ENCODE data around the gene PAIP2B. TPM values are rescaled to one million over a fixed set of nuclear protein-coding genes. Genes with fewer than 3 reads are reported as not detected.
"Not testable (repeated sequence)": the region's sequence is repeated elsewhere in the genome, so short reads cannot be mapped to it uniquely, and the experiment has no call there.

PAIP2B gene
- 1.8 and 2.2 TPM in 2 replicates for total RNA-seq (2014; rRNA removed; shearing (Covaris generic))

GRCh38 chr2:71226965-71227560 lies at the start of gene PAIP2B:
PAIP2B (minus strand) TSS chr2:71227103; CDS start chr2:71202589, 24,514 bp downstream.
- peak; percentile 99 for DNase-seq (ENCODE audit: low spot score)

DNA sequence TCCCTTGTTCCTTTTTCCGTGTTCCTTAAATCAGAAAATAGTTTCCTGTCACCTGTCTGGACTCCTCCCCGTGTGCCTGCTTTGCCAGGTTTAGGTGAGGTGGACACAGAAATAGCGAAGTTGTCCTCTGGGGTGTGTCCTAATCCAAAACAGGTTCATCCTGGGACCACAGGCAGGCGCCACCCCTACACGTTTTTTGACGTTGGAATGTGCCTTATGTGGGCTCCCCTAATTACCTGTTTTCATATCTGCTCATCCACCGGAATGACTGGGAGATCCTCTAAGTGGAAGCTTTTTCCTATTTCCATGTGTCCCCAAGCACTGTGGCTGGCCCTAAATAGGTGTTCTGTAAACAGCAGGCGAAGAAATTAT lies 49.0 kb upstream of the PAIP2B start:
- DNase-seq (ENCODE audit: low spot score) = no peak

GRCh38 chr2:71269511-71270090 lies 42.7 kb upstream of the PAIP2B start:
- DNase-seq (ENCODE audit: low spot score) = no peak

GRCh38 chr2:71263386-71263785 lies 36.5 kb upstream of the PAIP2B start:
- no peak for DNase-seq (ENCODE audit: low spot score)

DNA sequence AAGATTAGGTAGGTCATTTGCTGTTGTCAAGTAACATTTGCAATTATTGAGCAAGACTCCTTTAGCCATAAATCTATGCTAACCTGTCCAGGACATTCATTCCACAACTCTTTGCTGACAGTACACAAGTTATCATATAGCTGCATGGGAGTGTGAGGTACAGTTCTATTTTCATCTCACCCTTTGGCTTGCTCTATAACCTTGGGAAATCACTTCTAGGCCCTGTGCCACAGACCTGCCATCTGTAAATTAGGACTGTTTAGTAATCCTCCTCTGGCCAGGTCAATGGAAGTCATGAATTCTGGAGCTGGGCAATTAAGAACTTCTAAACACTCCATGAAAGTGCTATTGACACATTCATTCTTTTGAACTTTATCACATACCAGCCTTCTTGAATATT lies 34.6 kb upstream of the PAIP2B start:
- no peak for DNase-seq (ENCODE audit: low spot score)

- peak; percentile 16 for DNase-seq (ENCODE audit: low spot score)
Measured at GRCh38 chr2:71256421-71256820, 29.5 kb upstream of the PAIP2B start.

GRCh38 chr2:71254776-71255175 lies 27.9 kb upstream of the PAIP2B start:
- DNase-seq (ENCODE audit: low spot score) = no peak

- no peak for DNase-seq (ENCODE audit: low spot score)
Measured at GRCh38 chr2:71254078-71254477, 27.2 kb upstream of the PAIP2B start.

- no peak for DNase-seq (ENCODE audit: low spot score)
Measured at GRCh38 chr2:71253476-71253875, 26.6 kb upstream of the PAIP2B start.

DNA sequence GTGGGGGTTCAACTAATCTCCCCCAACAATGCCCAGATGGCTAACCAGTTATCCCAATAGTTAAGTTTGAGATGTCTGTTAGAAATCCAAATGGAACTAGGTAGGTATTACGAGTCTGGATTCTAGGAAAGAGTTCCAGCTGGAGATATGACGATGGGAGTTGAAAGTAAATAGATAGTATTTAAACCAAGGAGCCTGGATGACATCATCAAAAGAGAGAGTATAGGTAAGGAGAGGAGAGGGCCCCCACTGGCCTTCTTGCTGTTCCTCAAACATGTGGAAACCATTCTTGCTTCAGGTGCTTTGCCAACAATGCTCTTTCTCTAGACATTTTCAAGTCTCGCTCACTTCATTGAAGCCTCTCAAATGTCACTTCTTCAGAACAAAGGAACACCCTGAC lies 26.0 kb upstream of the PAIP2B start:
- no peak for DNase-seq (ENCODE audit: low spot score)

DNA sequence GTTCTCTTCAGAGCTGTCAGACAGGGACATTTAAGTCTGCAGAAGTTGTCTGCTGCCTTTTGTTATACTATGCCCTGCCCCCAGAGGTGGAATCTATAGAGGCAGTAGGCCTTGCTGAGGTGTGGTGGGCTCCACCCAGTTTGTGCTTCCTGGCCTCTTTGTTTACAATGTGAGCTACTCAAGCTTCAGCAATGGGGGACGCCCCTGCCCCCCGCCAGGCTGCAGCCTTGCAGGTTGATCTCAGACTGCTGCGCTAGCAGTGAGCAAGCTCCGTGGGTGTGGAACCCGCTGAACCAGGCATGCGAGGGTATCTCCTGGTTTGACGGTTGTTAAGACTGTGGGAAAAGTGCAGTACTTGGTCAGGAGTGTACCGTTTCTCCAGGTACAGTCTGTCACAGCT lies 24.0 kb upstream of the PAIP2B start:
- DNase-seq (ENCODE audit: low spot score) = peak; percentile 19

DNA sequence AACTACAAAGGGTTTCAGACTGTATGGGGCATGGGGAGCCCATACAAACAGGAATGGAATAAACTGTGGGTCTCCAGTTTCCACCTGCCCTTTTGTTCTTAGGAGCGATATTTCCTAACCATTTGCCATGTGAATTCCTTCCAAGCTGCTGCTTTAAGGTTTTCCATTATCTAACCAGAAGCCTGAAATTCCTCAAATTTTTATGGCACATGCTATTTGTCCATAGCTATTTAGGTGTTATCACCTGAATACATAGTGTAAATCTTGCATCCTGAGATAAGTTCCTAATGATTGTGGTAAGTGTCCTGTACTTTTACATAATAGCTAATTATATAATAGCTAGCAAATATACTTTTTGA lies 17.4 kb upstream of the PAIP2B start:
- DNase-seq (ENCODE audit: low spot score) = no peak

- DNase-seq (ENCODE audit: low spot score) = no peak
Measured at GRCh38 chr2:71243634-71244301, 16.9 kb upstream of the PAIP2B start.

GRCh38 chr2:71240794-71241193 lies 13.9 kb upstream of the PAIP2B start:
- no peak for DNase-seq (ENCODE audit: low spot score)

DNA sequence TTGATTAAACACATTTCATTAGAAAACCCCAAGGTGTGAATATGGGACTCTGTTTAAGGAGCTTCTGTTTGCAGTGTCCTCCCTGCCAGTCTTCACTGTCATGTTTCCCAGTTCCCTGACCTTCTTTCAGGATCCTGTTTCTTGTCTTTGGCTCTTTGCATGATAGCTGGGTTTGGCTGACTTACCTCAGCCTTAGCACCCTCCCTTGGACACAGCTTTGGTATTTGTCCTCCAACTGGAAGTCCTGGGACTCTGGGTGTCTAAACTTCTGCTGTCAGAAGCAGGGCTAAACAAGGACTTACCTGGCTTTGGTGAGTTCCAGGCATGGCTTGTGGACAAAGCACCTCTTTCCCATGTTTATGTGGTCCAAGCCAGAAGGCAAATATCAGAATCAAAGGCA lies 11.2 kb upstream of the PAIP2B start:
- DNase-seq (ENCODE audit: low spot score) = no peak

- DNase-seq (ENCODE audit: low spot score) = no peak
Measured at GRCh38 chr2:71235930-71236587, 9.2 kb upstream of the PAIP2B start.

DNA sequence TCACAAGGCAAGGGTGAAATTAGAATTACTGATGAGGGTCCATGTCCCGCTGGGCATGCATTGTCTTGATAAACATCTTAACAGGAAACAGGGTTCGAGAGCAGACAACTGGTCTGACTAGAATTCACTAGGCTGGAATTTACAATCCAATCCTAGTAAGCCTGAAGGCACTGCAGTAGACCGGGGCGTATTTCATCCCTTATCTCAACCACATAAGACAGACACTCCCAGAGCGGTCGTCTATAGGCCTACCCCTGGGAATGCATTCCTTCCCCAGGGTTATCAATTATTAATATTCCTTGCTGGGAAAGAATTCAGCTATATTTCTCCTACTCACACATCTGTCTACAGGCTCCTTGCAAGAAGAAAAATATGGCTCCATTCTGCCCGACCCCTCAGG lies 6.2 kb upstream of the PAIP2B start:
- DNase-seq (ENCODE audit: low spot score) = not testable (repeated sequence)

GRCh38 chr2:71226096-71226964 lies 573 bp downstream of the PAIP2B start:
- DNase-seq (ENCODE audit: low spot score) = peak; percentile 38

GRCh38 chr2:71224935-71225334 lies 2.0 kb downstream of the PAIP2B start:
- no peak for DNase-seq (ENCODE audit: low spot score)

DNA sequence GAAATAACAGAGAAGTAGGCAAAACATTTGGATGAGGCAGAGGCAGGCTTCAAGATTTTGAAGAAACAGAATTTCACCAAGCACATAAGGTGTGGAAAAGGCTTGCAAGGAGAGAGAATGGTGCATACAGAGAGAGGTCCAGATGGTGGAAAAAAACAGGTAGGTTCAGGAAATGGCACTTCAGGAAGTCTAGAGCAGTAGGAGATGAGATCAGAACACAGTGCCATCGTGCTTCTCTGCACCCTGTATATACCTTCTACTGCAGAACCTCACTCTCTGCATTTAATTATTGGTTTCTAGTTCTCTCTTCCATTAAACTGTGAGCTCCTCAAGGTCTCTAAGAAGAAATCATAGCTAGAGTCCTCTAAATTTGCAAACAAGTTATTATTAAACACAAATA lies 2.4 kb downstream of the PAIP2B start:
- no peak for DNase-seq (ENCODE audit: low spot score)

- peak; percentile 74 for DNase-seq (ENCODE audit: low spot score)
Measured at GRCh38 chr2:71223767-71224333, 3.1 kb downstream of the PAIP2B start.

All from HT-29 (cell line).